Body of pancreas (tissue), 4 donors: ENCODE data around the gene MAP3K2. TPM values are rescaled to one million over a fixed set of nuclear protein-coding genes. Genes with fewer than 3 reads are reported as not detected.

Experiments
- ATAC-seq: fragments of 150-250 bp; one replicate; pipeline ENCODE4 v1.9.1; 2016
- DNase-seq, 4 donors: peaks; one replicate each; pipeline ENCODE4 v3.0.0-alpha.2; 2019
- H3K27ac ChIP-seq, 4 donors: fragments of 200-600 bp; sonication (generic); 1 replicate in 3 of 4; 2 replicates in 1 of 4; pipeline versions ENCODE4 v1.5.1 to v1.6.1; 2016 to 2019; ENCODE audit warnings: mild to moderate bottlenecking in 1 of 4, mixed read lengths in 1 of 4, moderate library complexity in 1 of 4
- H3K27me3 ChIP-seq, 2 donors: fragments of 200-600 bp; sonication (generic); one replicate each; pipeline ENCODE4 v1.6.0; 2016; ENCODE audit warnings: mild to moderate bottlenecking in 1 of 2
- H3K36me3 ChIP-seq, 2 donors: fragments of 200-600 bp; sonication (generic); replicated peaks in 1 of 2; 2 replicates each; pipeline ENCODE4 v1.5.1; 2016; ENCODE audit warnings: low read depth in 2 of 2; ENCODE audit not compliant: insufficient read depth in 1 of 2
- H3K4me1 ChIP-seq: fragments of 200-600 bp; sonication (generic); one replicate; pipeline ENCODE4 v1.6.0; 2016
- H3K4me3 ChIP-seq, 2 donors: fragments of 200-600 bp; sonication (generic); 1 replicate in 1 of 2; 2 replicates in 1 of 2; pipeline ENCODE4 v1.5.1; 2016 to 2019
- H3K9me3 ChIP-seq, 3 donors: fragments of 200-600 bp; sonication (generic); 1 replicate in 2 of 3; 2 replicates in 1 of 3; pipeline ENCODE4 v1.5.1; 2016
- CTCF ChIP-seq, 7 experiments: fragments of 450-650 bp in 4 of 7; fragments of 200-600 bp in 3 of 7; sonication (generic) in 3 of 7; IDR thresholded peaks; one replicate each; pipeline ENCODE4 v1.5.1; 2016 to 2019; ENCODE audit warnings: antibody characterized with exemption in 7 of 7
- POLR2A ChIP-seq, 3 donors: fragments of 450-650 bp; IDR thresholded peaks; one replicate each; pipeline ENCODE4 v1.6.1; 2016; ENCODE audit warnings: antibody characterized with exemption in 3 of 3, mild to moderate bottlenecking in 2 of 3
- WGBS, 2 donors: methylation state at CpG; one replicate each; pipeline ENCODE4 v1.1.5; 2017; 5-methylcytosine and 5-hydroxymethylcytosine counted together
- intact Hi-C: fragments of 100-400 bp; cut with DNase I; formaldehyde crosslinking; loops from one replicate; pipeline ENCODE4 v1.15.1; 2023
- total RNA-seq, 2 donors: library from RNA; depleted of rRNA; stranded (reverse); fragments of >200 nt; gene quantifications; one replicate each; pipeline ENCODE4 v1.1.0, GENCODE V29; 2016

Gene MAP3K2
- total RNA-seq, 2 donors from 2014 or later: 27.8 to 35.3 TPM

DNA sequence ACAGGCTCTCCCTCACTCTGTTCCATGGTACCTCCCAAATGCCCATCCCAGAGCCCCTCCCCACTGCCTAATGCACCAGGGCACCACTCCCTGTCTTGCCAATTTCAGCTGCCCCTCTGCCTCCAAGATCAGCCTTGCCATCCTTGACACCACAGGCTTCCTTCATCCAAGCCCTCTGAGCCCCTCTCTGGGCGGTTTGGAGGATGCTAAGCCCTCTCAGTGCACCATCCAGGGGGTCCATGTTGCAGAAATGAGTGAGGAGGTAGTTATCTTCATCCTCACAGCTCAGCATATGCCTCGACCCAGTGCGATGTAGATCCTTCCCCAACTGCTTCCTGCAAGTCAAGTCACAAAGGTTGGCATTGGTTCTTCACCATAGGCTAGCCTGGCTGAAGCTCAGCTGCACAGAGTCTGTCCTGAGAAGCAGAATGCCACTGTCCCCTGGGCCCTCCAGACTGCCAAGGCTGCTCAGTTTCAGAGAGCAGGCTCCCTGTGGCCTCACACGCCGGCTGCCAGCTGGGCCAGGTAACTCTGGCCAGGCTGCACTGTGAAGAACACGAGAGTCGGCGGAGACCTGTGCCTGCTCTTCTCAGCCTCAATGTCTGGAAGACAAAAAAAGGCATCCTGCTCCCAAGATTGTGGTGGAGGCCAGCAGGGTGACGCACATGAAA, 9.9 kb upstream of the MAP3K2 start:
- Histone ChIP-seq H3K9me3 (no peaks in the 10 kb centered on the region), H3K36me3 (no peaks in the 10 kb centered on the region), H3K27ac (peak overlapping the region in 1 of 4 donors; percentile 20), H3K4me1 (peaks cover 10% of the 10 kb centered on the region), H3K4me3 (no peak overlapping the region), H3K27me3 (no peaks in the 10 kb centered on the region)
- TF ChIP-seq POLR2A (IDR thresholded peaks at IDR 0.05): no peak
- no peak for TF ChIP-seq CTCF (IDR thresholded peaks at IDR 0.05)
- ATAC-seq: no peak
- intact Hi-C loops: no loop called here
- 92% methylated on average over 7 to 9 of the region's 9 CpGs for WGBS, 2 donors
- DNase-seq: no peak

- no peaks in the 10 kb centered on the region for H3K9me3 ChIP-seq
- no peaks in the 10 kb centered on the region for H3K36me3 ChIP-seq
- peaks cover 10% of the 10 kb centered on the region for H3K4me1 ChIP-seq
- ATAC-seq: no peak
- WGBS, 2 donors: 77 to 87% methylated on average over 3 of the region's 3 CpGs
- no peak overlapping the region for H3K4me3 ChIP-seq
- TF ChIP-seq POLR2A (IDR thresholded peaks at IDR 0.05): no peak
- no peak for TF ChIP-seq CTCF (IDR thresholded peaks at IDR 0.05)
- no peak overlapping the region for H3K27ac ChIP-seq
- intact Hi-C loops: no loop called here
- DNase-seq: no peak
- no peaks in the 10 kb centered on the region for H3K27me3 ChIP-seq
These were observed 6.7 kb upstream of the MAP3K2 start for GRCh38 chr2:127394492-127394891.

- 87 to 91% methylated on average over 1 of the region's 1 CpG for WGBS, 2 donors
- intact Hi-C loops: no loop called here
- no peak overlapping the region for H3K4me3 ChIP-seq
- no peaks in the 10 kb centered on the region for H3K36me3 ChIP-seq
- no peak overlapping the region for H3K27ac ChIP-seq
- no peaks in the 10 kb centered on the region for H3K9me3 ChIP-seq
- no peaks in the 10 kb centered on the region for H3K27me3 ChIP-seq
- TF ChIP-seq CTCF (IDR thresholded peaks at IDR 0.05): no peak
- TF ChIP-seq POLR2A (IDR thresholded peaks at IDR 0.05): no peak
- ATAC-seq (no peak), DNase-seq (no peak)
- peaks cover 18% of the 10 kb centered on the region for H3K4me1 ChIP-seq
These were observed 5.2 kb upstream of the MAP3K2 start for GRCh38 chr2:127392828-127393578.

DNA sequence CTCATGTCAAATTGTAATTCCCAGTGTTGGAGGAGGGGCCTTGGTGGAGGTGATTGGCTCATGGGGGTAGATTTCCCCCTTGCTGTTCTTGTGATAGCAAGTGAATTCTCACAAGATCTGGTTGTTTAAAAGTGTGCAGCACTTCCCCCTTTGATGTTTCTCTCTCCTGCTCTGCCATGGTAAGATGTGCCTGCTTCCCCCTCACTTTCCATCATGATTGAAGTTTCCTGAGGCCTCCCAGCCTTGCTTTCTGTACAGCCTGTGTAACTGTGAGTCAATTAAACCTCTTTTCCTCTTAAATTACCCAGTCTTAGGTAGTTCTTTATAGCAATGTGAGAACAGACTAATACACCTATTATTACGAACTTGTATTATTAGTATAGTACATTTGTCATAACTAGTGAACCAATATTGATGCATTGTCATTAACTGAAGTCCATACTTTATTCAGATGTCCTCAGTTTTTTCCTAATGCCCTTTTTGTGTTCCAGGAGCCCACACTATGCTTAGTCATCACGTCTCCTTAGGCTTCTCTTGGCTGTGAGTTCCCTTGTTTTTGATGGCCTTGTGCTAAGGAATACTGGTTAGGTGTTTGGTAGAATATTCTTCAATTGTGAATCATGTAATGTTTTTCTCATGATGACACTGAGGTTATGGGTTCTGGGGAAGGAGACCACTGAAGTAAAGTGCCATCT, 4.5 kb upstream of the MAP3K2 start:
- no peak overlapping the region for H3K27ac ChIP-seq
- no peaks in the 10 kb centered on the region for H3K27me3 ChIP-seq
- ATAC-seq: no peak
- no peak for TF ChIP-seq CTCF (IDR thresholded peaks at IDR 0.05)
- TF ChIP-seq POLR2A (IDR thresholded peaks at IDR 0.05): no peak
- DNase-seq: no peak
- WGBS, 2 donors: 80 to 82% methylated on average over 2 of the region's 2 CpGs
- no peak overlapping the region for H3K4me3 ChIP-seq
- peaks cover 13% of the 10 kb centered on the region for H3K4me1 ChIP-seq
- H3K36me3 ChIP-seq: no peaks in the 10 kb centered on the region
- intact Hi-C loops: no loop called here
- no peaks in the 10 kb centered on the region for H3K9me3 ChIP-seq
